Adipocyte (in vitro differentiated cells): ENCODE data around the gene CAMTA1.

ENCODE experiments used
- DNase-seq: peaks from one replicate; pipeline ENCODE4 v3.0.0-alpha.2; 2015; ENCODE audit warnings: low read depth
- H3K27me3 ChIP-seq: replicated peaks from 2 replicates; pipeline ENCODE4 v1.7.0; 2013; ENCODE audit warnings: mild to moderate bottlenecking, low read length, moderate library complexity; ENCODE audit not compliant: control insufficient read depth, insufficient read depth
- H3K36me3 ChIP-seq: 2 replicates; pipeline ENCODE4 v1.7.0; 2013; ENCODE audit warnings: low read length, mild to moderate bottlenecking, moderate library complexity; ENCODE audit not compliant: control insufficient read depth, insufficient read depth, severe bottlenecking
- H3K4me1 ChIP-seq: 2 replicates; pipeline ENCODE4 v1.7.0; 2013; ENCODE audit warnings: mild to moderate bottlenecking, low read length, moderate library complexity; ENCODE audit not compliant: control insufficient read depth, insufficient read depth
- H3K4me3 ChIP-seq: 2 replicates; pipeline ENCODE4 v1.7.0; 2013; ENCODE audit warnings: mild to moderate bottlenecking, low read length, moderate library complexity
- H3K9ac ChIP-seq: 2 replicates; pipeline ENCODE4 v1.7.0; 2013; ENCODE audit warnings: mild to moderate bottlenecking, low read length, moderate library complexity
- H3K9me3 ChIP-seq: 2 replicates; pipeline ENCODE4 v1.7.0; 2013; ENCODE audit warnings: mild to moderate bottlenecking, low read length, moderate library complexity; ENCODE audit not compliant: control insufficient read depth

Gene CAMTA1

GRCh38 chr1:6761196-6761737 is 24.0 kb upstream of the CAMTA1 start:
- no peak overlapping the region for H3K9ac ChIP-seq
- DNase-seq = no peak
- no peaks in the 10 kb centered on the region for H3K27me3 ChIP-seq
- H3K4me3 ChIP-seq = no peak overlapping the region
- H3K36me3 ChIP-seq = no peaks in the 10 kb centered on the region
- H3K4me1 ChIP-seq = peaks cover 4% of the 10 kb centered on the region
- H3K9me3 ChIP-seq = no peaks in the 10 kb centered on the region

- H3K4me1 ChIP-seq = peaks cover 4% of the 10 kb centered on the region
- no peak for DNase-seq
- no peaks in the 10 kb centered on the region for H3K36me3 ChIP-seq
- no peaks in the 10 kb centered on the region for H3K9me3 ChIP-seq
- no peak overlapping the region for H3K9ac ChIP-seq
- no peaks in the 10 kb centered on the region for H3K27me3 ChIP-seq
- H3K4me3 ChIP-seq = no peak overlapping the region
These were observed 23.2 kb upstream of the CAMTA1 start for GRCh38 chr1:6762060-6762459.

GRCh38 chr1:6770751-6771440 is 14.4 kb upstream of the CAMTA1 start:
- Histone ChIP-seq H3K4me3 (no peak overlapping the region), H3K4me1 (peaks cover 3% of the 10 kb centered on the region), H3K36me3 (no peaks in the 10 kb centered on the region), H3K27me3 (no peaks in the 10 kb centered on the region), H3K9me3 (no peaks in the 10 kb centered on the region), H3K9ac (no peak overlapping the region)
- DNase-seq = peak; percentile 69

- no peaks in the 10 kb centered on the region for H3K27me3 ChIP-seq
- H3K36me3 ChIP-seq = no peaks in the 10 kb centered on the region
These were observed 13.8 kb upstream of the CAMTA1 start for GRCh38 chr1:6771441-6771769.

GRCh38 chr1:6774381-6774780 is 10.9 kb upstream of the CAMTA1 start:
- H3K27me3 ChIP-seq = no peaks in the 10 kb centered on the region
- no peaks in the 10 kb centered on the region for H3K9me3 ChIP-seq
- peaks cover 3% of the 10 kb centered on the region for H3K4me1 ChIP-seq
- H3K36me3 ChIP-seq = no peaks in the 10 kb centered on the region
- no peak overlapping the region for H3K9ac ChIP-seq
- H3K4me3 ChIP-seq = no peak overlapping the region
- DNase-seq = no peak

More at GRCh38 chr1:6771441-6771769, 13.8 kb upstream of the CAMTA1 start:
- Histone ChIP-seq H3K4me1 (peaks cover 3% of the 10 kb centered on the region), H3K9ac (no peak overlapping the region), H3K9me3 (no peaks in the 10 kb centered on the region), H3K4me3 (no peak overlapping the region)
- no peak for DNase-seq

GRCh38 chr1:6775261-6776043 is 9.8 kb upstream of the CAMTA1 start:
- DNase-seq = no peak
- Histone ChIP-seq H3K9ac (no peak overlapping the region), H3K4me1 (peaks cover 2% of the 10 kb centered on the region), H3K9me3 (no peaks in the 10 kb centered on the region), H3K27me3 (no peaks in the 10 kb centered on the region), H3K4me3 (no peak overlapping the region), H3K36me3 (no peaks in the 10 kb centered on the region)

- Histone ChIP-seq H3K36me3 (no peaks in the 10 kb centered on the region), H3K9me3 (no peaks in the 10 kb centered on the region), H3K4me3 (no peak overlapping the region), H3K9ac (no peak overlapping the region), H3K27me3 (no peaks in the 10 kb centered on the region), H3K4me1 (no peaks in the 10 kb centered on the region)
- no peak for DNase-seq
These were observed 8.9 kb upstream of the CAMTA1 start for GRCh38 chr1:6776389-6776788.

GRCh38 chr1:6776895-6777294 is 8.4 kb upstream of the CAMTA1 start:
- H3K4me3 ChIP-seq = no peak overlapping the region
- H3K36me3 ChIP-seq = no peaks in the 10 kb centered on the region
- H3K9me3 ChIP-seq = no peaks in the 10 kb centered on the region

GRCh38 chr1:6777813-6778212 is 7.4 kb upstream of the CAMTA1 start:
- no peaks in the 10 kb centered on the region for H3K4me1 ChIP-seq
- H3K4me3 ChIP-seq = no peak overlapping the region
- no peak overlapping the region for H3K9ac ChIP-seq
- H3K9me3 ChIP-seq = no peaks in the 10 kb centered on the region
- no peaks in the 10 kb centered on the region for H3K36me3 ChIP-seq
- no peaks in the 10 kb centered on the region for H3K27me3 ChIP-seq
- DNase-seq = no peak

More at GRCh38 chr1:6776895-6777294, 8.4 kb upstream of the CAMTA1 start:
- Histone ChIP-seq H3K27me3 (no peaks in the 10 kb centered on the region), H3K4me1 (no peaks in the 10 kb centered on the region), H3K9ac (no peak overlapping the region)
- no peak for DNase-seq

GRCh38 chr1:6779089-6779805 is 6.0 kb upstream of the CAMTA1 start:
- H3K9ac ChIP-seq = no peak overlapping the region
- H3K4me3 ChIP-seq = no peak overlapping the region
- H3K9me3 ChIP-seq = no peaks in the 10 kb centered on the region
- DNase-seq = no peak
- no peaks in the 10 kb centered on the region for H3K36me3 ChIP-seq
- H3K4me1 ChIP-seq = peaks cover 4% of the 10 kb centered on the region
- H3K27me3 ChIP-seq = no peaks in the 10 kb centered on the region

- H3K9ac ChIP-seq = no peak overlapping the region
These were observed 3.1 kb upstream of the CAMTA1 start for GRCh38 chr1:6782151-6782550.

More at GRCh38 chr1:6782151-6782550, 3.1 kb upstream of the CAMTA1 start:
- Histone ChIP-seq H3K27me3 (no peaks in the 10 kb centered on the region), H3K36me3 (no peaks in the 10 kb centered on the region), H3K9me3 (no peaks in the 10 kb centered on the region), H3K4me3 (no peak overlapping the region), H3K4me1 (peaks cover 11% of the 10 kb centered on the region)
- no peak for DNase-seq
